Glutamatergic neuron (in vitro differentiated cells): ENCODE results near the gene AGFG2. TPM values are rescaled to one million over a fixed set of nuclear protein-coding genes. Genes with fewer than 3 reads are reported as not detected.

Experiments
- DNase-seq: peaks from one replicate; pipeline ENCODE4 v3.0.0; 2022
- H3K27ac Mint-ChIP-seq: one replicate; pipeline ENCODE4 v1.8.0; 2020; ENCODE audit warnings: mild to moderate bottlenecking, mixed read lengths, inconsistent platforms; ENCODE audit not compliant: unreplicated experiment
- H3K27me3 Mint-ChIP-seq: one replicate; pipeline ENCODE4 v1.8.0; 2020; ENCODE audit warnings: mild to moderate bottlenecking, moderate library complexity, mixed read lengths, inconsistent platforms; ENCODE audit not compliant: unreplicated experiment
- H3K36me3 Mint-ChIP-seq: one replicate; pipeline ENCODE4 v1.8.0; 2020; ENCODE audit warnings: mild to moderate bottlenecking, mixed read lengths, inconsistent platforms; ENCODE audit not compliant: unreplicated experiment
- H3K4me1 Mint-ChIP-seq: one replicate; pipeline ENCODE4 v1.8.0; 2020; ENCODE audit warnings: mild to moderate bottlenecking, low read depth, mixed read lengths, inconsistent platforms; ENCODE audit not compliant: unreplicated experiment
- H3K4me3 Mint-ChIP-seq: one replicate; pipeline ENCODE4 v1.8.0; 2020; ENCODE audit warnings: mild to moderate bottlenecking, mixed read lengths, inconsistent platforms; ENCODE audit not compliant: unreplicated experiment
- H3K9me3 Mint-ChIP-seq: one replicate; pipeline ENCODE4 v1.8.0; 2020; ENCODE audit warnings: mild to moderate bottlenecking, moderate library complexity, mixed read lengths, inconsistent platforms; ENCODE audit not compliant: unreplicated experiment
- CTCF ChIP-seq: fragments of 200-600 bp; sonication (generic); IDR thresholded peaks from one replicate; pipeline ENCODE4 v1.5.0; 2021; ENCODE audit not compliant: partially characterized antibody, unreplicated experiment
- total RNA-seq: library from RNA; stranded (reverse); fragmentation: NEBNext Ultra II Directional; extraction: Animal tissue kit (Norgen Biotek cat#: 25700); gene quantifications from one replicate; pipeline ENCODE4 v1.2.1, GENCODE V29; 2021; ENCODE audit not compliant: unreplicated experiment

The AGFG2 gene
- total RNA-seq, 1 donor from 2014 or later: 5.7 TPM

GRCh38 chr7:100580466-100581283 is 41.7 kb downstream of the AGFG2 start:
- TF ChIP-seq CTCF: no peak
- peak overlapping the region; percentile 15 for H3K4me3 Mint-ChIP-seq
- no peak for DNase-seq
- peaks cover 17% of the 10 kb centered on the region for H3K4me1 Mint-ChIP-seq
- peaks cover 7% of the 10 kb centered on the region for H3K9me3 Mint-ChIP-seq
- H3K36me3 Mint-ChIP-seq: no peaks in the 10 kb centered on the region
- H3K27me3 Mint-ChIP-seq: peaks cover 16% of the 10 kb centered on the region
- no peak overlapping the region for H3K27ac Mint-ChIP-seq

DNA sequence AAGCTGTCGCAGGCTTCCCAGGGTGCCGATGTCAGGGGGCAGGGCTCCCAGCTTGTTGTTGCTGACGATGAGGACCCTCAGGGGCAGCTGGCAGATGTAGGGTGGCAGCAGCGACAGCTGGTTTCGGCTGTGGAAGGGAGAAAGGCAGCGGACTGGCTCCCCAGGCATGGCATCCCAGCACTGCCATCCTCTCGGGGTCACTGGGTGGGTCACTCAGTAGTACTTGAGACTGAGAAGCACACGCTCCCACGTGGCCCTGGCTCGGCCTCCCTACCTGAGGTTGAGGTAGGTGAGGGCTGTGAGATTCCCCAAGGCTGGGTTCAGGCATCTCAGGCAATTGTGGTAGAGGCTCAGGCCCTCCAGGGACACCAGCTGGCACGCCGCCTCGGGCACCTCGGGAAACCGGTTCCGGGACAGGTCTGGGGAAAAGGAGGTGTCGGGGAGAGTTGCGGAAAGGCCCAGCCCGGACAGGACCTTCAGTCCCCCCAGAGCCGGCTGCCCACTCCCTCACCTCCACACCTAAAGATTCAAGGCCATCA is 43.1 kb downstream of the AGFG2 start:
- DNase-seq: no peak
- Mint-ChIP-seq H3K4me1 (peaks cover 17% of the 10 kb centered on the region), H3K27ac (no peak overlapping the region), H3K36me3 (no peaks in the 10 kb centered on the region), H3K4me3 (peak overlapping the region; percentile 64), H3K9me3 (peaks cover 10% of the 10 kb centered on the region), H3K27me3 (peaks cover 13% of the 10 kb centered on the region)
- no peak for TF ChIP-seq CTCF

DNA sequence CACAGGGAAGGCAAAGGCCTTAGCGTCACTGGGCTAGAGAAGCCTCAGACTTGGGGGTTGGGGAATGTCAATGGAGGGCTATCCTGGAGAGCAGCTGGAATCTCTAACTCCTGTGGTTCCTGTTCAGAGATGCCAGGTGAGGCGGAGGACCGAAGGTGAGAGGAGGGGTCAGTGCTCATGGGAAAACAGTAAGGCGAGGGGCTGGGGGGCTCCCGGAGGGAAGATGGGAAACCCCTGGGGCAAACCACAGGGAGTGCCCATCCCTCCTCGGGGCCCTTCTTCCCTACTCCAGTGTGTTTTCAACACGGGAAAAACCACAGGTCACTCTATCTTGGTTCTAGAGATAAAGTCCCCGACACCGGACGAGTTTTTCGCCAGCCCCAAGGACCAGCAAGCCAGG is 43.6 kb downstream of the AGFG2 start:
- H3K4me3 Mint-ChIP-seq: peak overlapping the region; percentile 64

GRCh38 chr7:100583132-100584053 is 44.4 kb downstream of the AGFG2 start:
- peak overlapping the region; percentile 93 for H3K4me3 Mint-ChIP-seq
- H3K27ac Mint-ChIP-seq: peak overlapping the region; percentile 98
- peak; percentile 30 for DNase-seq
- H3K9me3 Mint-ChIP-seq: peaks cover 12% of the 10 kb centered on the region
- no peak for TF ChIP-seq CTCF
- H3K4me1 Mint-ChIP-seq: peaks cover 18% of the 10 kb centered on the region
- H3K36me3 Mint-ChIP-seq: no peaks in the 10 kb centered on the region
- H3K27me3 Mint-ChIP-seq: peaks cover 13% of the 10 kb centered on the region

More for the DNA sequence above, 43.6 kb downstream of the AGFG2 start:
- H3K4me1 Mint-ChIP-seq: peaks cover 17% of the 10 kb centered on the region
- no peak for TF ChIP-seq CTCF
- peak overlapping the region; percentile 66 for H3K27ac Mint-ChIP-seq
- H3K36me3 Mint-ChIP-seq: no peaks in the 10 kb centered on the region
- H3K27me3 Mint-ChIP-seq: peaks cover 13% of the 10 kb centered on the region
- peaks cover 10% of the 10 kb centered on the region for H3K9me3 Mint-ChIP-seq
- DNase-seq: no peak
